H1 (cell line): ENCODE data around the gene BOLA3. TPM values are rescaled to one million over a fixed set of nuclear protein-coding genes. Genes with fewer than 3 reads are reported as not detected.

Source experiments
- MAFK ChIP-seq: IDR thresholded peaks from 2 replicates; pipeline ENCODE4 v1.6.1; 2012; ENCODE audit warnings: low read depth, mild to moderate bottlenecking, improper control_type of control experiment, low read length
- POU5F1 ChIP-seq: IDR thresholded peaks from 2 replicates; pipeline ENCODE4 v1.6.1; 2011; ENCODE audit warnings: low read depth, mild to moderate bottlenecking, low read length, moderate library complexity
- RNF2 ChIP-seq: fragments of 200-900, 300-1000 bp; sonication (generic); IDR thresholded peaks from 2 replicates; pipeline ENCODE4 v1.7.1; 2016; ENCODE audit warnings: borderline replicate concordance, low read depth, mild to moderate bottlenecking, antibody characterized with exemption, low read length; ENCODE audit not compliant: poor library complexity, severe bottlenecking; ENCODE audit errors: missing control alignments
- SP4 ChIP-seq: IDR thresholded peaks from 2 replicates; pipeline ENCODE4 v1.6.1; 2012; ENCODE audit warnings: low read length, inconsistent platforms
- YY1 ChIP-seq: IDR thresholded peaks from 2 replicates; pipeline ENCODE4 v1.6.1; 2011; ENCODE audit warnings: low read depth, mild to moderate bottlenecking, low read length
- polyA plus RNA-seq, 7 experiments: library from polyadenylated mRNA; depleted of rRNA in 3 of 7; stranded (reverse) in 5 of 7; unstranded in 2 of 7; fragments of >200 nt in 5 of 7; fragments of 200-250 nt in 2 of 7; gene quantifications; 1 replicate in 5 of 7; 2 replicates in 1 of 7; 4 replicates in 1 of 7; pipeline versions ENCODE4 v1.2.1 to v1.2.3, GENCODE V29; 2011 to 2013; ENCODE audit warnings: missing spikeins in 2 of 7, mixed read lengths in 2 of 7
- total RNA-seq: library from RNA; stranded (reverse); fragmentation: NEBNext Ultra II Directional; extraction: Animal tissue kit (Norgen Biotek cat#: 25700); gene quantifications from 2 replicates; pipeline ENCODE4 v1.2.1, GENCODE V29; 2021

Gene BOLA3
- total and polyA plus RNA-seq, 2 of the 8 experiments (the other 6 are each of a cell fraction or from before 2014, with no cell fraction given) = 46.1 to 67.3 TPM

DNA sequence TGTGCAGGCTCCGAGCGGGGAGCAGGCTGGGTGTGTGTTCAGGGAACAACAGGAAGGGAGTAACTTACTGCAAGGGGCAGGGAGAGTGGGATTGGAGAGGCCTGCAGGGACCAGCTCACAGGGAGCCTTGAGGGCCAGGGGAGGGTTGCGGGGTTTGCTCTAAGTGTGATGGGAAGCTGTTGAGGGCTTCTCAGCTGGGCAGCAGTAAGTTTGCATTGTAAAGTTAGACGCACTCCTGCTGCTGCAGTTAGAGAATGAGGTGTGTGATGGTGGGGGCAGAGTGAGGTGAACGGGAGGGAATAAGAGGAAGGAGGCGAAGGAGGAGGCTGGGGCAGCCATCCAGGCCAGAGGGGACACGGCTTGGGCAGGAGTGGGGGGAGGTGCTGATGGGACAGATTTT, 53.4 kb downstream of the BOLA3 start (continued):
- no peak for TF ChIP-seq SP4
- TF ChIP-seq RNF2 = no peak
- no peak for TF ChIP-seq YY1
- no peak for TF ChIP-seq MAFK
- TF ChIP-seq POU5F1 = no peak
- TF ChIP-seq, all 59 proteins: peak for 0
